Stimulated activated CD4-positive, alpha-beta T cell treated with anti-CD3 and anti-CD28 coated beads, Interleukin-15, amount 100 ng/mL, for 48 hours (primary cell): Measurements from ENCODE around the gene TRIM50.
"Not testable (repeated sequence)": the region's sequence is repeated elsewhere in the genome, so short reads cannot be mapped to it uniquely, and the experiment has no call there.

Source experiments
- DNase-seq, 2 donors: peaks; one replicate each; pipeline ENCODE4 v3.0.0-alpha.2; 2020; ENCODE audit warnings: low read depth in 2 of 2

The TRIM50 gene

GRCh38 chr7:73314271-73314670 is 13.6 kb downstream of the TRIM50 start:
- no peak for DNase-seq

- DNase-seq = no peak
These were observed 14.4 kb downstream of the TRIM50 start for GRCh38 chr7:73313521-73313906.

GRCh38 chr7:73312831-73313520 is 14.9 kb downstream of the TRIM50 start:
- DNase-seq = no peak

- DNase-seq = not testable (repeated sequence)
These were observed 16.5 kb downstream of the TRIM50 start for GRCh38 chr7:73311421-73311820.

- peak; percentile 87 to 91 for DNase-seq
These were observed 19.1 kb downstream of the TRIM50 start, which contains the start of gene NSUN5 for GRCh38 chr7:73308665-73309214. Gene NSUN5, minus strand, starts transcription at chr7:73308826. Its CDS starts 36 bp downstream, at chr7:73308790.

GRCh38 chr7:73308074-73308664 is 19.7 kb downstream of the TRIM50 start:
- DNase-seq = peak in 1 of 2 donors; percentile 2

GRCh38 chr7:73307436-73307835 is 20.4 kb downstream of the TRIM50 start:
- DNase-seq = no peak

- DNase-seq = not testable (repeated sequence)
These were observed 23.1 kb downstream of the TRIM50 start for GRCh38 chr7:73304612-73305387.

GRCh38 chr7:73304071-73304470 is 23.8 kb downstream of the TRIM50 start:
- no peak for DNase-seq

GRCh38 chr7:73303546-73303945 is 24.3 kb downstream of the TRIM50 start:
- no peak for DNase-seq

- not testable (repeated sequence) for DNase-seq
These were observed 25.0 kb downstream of the TRIM50 start for GRCh38 chr7:73302846-73303245.

- not testable (repeated sequence) for DNase-seq
These were observed 26.8 kb downstream of the TRIM50 start for GRCh38 chr7:73301108-73301507.

GRCh38 chr7:73299812-73300211 is 28.1 kb downstream of the TRIM50 start:
- DNase-seq = not testable (repeated sequence)

- not testable (repeated sequence) for DNase-seq
These were observed 30.2 kb downstream of the TRIM50 start for GRCh38 chr7:73297706-73298105.

- DNase-seq = not testable (repeated sequence)
These were observed 30.6 kb downstream of the TRIM50 start for GRCh38 chr7:73297235-73297634.

GRCh38 chr7:73277210-73277609 is 50.7 kb downstream of the TRIM50 start:
- DNase-seq = not testable (repeated sequence)

- not testable (repeated sequence) for DNase-seq
These were observed 60.1 kb downstream of the TRIM50 start for GRCh38 chr7:73267813-73268212.

GRCh38 chr7:73266719-73267368 is 61.0 kb downstream of the TRIM50 start:
- not testable (repeated sequence) for DNase-seq
